ENCODE results near the gene YIPF3.
A peak's percentile ranks its signal among the peaks of the same experiment; 100 is the strongest.
"Not testable (repeated sequence)": the region's sequence is repeated elsewhere in the genome, so short reads cannot be mapped to it uniquely, and the experiment has no call there.

The YIPF3 gene

DNA sequence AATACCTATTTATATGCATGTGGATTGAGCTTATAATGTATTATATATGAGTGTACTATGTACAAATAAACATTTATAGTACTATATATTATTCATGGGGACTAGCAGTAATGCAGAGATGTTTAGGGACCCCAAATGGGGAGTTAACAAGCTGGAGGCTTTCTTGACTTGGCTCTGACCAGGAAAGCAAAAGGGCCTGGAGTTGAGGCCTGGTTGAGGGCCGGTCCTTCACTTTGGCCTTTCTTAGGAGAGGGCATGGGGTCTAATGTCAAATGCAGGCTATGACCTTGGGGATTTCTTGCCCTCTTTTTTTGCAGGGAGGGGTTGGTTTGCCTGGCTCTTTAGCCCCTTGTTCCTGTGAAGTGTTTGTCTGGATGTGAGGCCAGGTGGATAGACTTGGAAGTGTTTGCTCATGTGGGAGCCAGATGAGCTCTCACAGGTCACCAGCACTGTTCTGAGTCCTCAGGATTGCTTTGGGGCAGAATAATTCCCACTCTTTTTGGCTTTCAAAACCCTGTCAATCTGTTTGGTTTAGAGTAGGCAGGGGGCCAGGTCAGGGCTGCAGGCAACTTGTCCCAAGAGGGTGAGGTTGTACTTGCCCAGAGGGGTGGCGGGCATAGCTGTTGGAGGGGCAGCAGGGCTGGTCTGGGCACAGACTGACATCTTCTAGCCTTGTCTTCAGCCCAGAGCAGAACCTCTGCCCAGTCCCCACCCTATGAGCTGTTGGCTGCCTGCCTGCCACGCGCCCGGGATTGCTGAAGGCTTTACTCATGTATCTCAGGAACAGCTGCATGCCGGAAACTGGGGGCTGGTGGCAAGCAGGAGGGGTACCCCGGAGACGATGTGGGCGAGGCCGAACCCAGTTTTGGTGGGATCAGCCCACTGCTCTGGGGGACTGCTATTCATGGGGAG lies 24.7 kb downstream of the YIPF3 start:
- no peak for DNase-seq

DNA sequence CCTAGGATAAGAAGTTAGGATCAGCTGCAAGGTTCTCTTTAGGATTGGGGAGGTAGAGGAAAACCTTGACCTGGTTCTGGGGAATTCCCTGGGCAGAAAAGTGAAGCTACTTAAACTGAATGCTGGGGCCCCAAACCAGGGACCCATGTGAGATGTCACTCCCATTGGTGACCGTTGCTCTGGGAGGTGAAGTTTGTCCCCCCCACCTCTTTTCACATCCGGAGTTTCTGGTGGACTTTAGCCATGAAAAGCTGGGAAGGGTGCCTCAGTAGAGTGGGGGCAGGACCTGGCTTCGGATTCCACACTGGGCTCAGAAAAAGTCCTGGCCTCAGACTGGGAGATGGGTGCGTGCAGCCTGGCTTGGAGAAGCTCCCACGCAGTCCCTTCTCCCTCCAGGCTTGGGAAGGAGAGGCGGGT lies 26.2 kb downstream of the YIPF3 start:
- no peak for DNase-seq

DNA sequence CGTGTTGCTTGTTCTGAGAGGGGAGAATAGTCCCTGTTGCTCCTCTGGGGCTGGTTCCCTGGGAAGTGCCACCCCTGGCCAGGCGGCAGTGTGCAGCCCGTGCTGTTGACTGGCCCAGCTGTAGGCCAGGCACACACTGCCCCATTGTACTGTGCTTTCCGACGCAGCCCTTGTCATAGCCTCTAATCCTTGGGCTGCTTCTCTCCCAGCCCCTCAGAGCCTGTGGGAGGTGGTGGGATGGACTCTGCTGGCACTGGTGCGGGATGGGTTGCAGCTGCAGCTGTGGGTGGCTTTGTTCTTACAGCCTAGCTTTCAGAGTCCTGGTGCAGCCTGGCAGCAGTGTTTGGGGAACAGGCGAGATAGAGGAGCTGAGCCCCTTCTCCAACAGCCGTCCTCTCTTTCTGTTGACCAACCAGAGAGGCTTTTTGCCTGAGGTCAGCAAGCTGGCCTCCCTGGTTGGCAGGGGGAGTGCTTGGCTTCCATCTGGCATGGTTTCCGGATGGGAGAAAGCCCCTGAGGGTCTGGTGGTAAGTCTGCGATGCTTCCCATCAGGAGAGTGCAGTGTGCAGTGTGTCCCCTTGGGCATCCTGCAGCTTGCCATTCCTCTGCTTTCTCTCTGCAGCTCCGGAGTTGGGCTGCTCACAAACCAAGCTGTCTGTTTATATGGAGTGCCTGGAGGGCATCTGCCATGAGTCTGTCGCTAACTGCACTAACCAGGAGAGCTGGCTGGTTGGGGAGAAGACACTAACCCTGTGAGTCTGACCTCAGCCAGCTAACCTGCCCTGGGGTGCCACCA lies 27.3 kb downstream of the YIPF3 start:
- DNase-seq: no peak

DNA sequence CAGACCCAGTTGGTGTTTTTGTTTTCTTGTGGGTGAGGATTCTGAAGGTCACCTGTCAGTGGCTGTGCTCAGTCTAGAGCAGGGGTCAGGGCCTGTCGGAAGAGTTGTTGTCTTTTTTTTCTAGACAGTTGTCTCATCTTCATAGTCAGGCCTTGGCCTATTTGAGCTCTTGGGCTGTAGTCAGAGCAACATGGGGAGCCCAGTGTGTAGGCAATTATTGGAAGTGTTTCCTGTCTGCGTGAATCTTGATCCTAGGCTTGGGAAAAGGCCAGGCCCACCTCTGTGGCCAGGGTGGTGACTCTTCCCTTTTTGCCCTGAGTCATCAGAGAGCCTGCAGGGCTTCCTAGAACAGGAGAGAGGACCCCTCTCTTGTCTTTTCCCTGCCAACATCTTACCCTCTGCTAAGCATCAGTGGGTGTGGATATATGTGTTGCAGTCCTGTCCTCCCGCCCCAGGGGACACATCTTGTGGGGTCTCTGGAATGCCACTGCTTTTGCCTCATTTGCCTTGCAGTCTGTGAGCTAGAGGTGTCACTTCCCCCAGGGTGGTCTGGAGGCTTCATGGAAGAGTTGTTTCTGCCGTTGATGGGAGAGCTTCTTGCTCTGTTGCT lies 28.0 kb downstream of the YIPF3 start:
- DNase-seq: no peak

DNA sequence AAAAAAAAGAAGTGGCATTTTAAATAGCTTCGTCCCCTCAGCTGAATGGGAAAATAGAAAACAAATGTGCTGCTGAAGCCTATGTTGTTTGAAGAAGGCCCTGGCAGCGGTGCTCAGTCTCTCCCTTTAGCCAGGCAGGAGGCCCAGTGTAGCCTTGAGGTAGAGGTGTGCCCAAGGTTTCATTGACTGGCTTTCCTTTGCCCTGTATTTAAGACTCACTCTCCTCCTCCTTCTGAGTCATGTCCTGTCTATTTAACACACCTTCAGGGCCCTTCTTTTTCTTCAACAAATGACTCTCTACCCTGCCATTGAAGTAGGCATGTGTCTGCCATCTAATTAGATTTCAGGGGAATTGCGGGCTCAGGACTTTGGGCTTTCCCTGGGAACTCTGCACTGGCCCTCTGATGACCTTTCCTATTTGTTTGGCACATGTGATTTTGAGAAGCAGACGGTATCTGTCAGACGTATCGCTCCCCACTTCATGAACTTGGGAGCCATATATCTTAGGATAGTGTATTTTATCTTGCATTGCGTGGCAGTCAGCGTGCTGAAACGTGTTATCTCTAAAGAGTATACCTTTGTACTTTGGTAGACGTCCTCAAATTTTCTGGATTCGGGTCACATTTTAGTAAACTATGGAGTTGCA lies 35.0 kb downstream of the YIPF3 start:
- no peak for DNase-seq

DNA sequence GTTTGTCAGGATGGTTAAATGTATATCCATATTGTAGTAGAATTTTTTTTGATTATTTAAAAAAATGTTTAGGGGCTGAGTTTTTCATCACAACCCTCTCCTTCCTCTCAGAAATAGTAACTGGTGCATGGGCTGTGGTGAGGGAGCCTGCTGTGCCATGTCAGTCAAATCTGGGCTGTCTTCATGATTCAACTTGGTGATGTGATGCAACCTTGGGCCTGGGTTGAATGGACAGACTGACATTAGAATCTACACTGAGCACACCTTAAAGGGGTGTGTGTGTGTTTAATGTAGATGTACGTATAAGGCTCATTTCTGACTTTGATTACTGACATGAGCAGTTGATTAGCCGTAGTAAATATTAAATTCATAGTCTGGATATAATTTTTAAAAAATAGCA lies 35.7 kb downstream of the YIPF3 start:
- DNase-seq: no peak

DNA sequence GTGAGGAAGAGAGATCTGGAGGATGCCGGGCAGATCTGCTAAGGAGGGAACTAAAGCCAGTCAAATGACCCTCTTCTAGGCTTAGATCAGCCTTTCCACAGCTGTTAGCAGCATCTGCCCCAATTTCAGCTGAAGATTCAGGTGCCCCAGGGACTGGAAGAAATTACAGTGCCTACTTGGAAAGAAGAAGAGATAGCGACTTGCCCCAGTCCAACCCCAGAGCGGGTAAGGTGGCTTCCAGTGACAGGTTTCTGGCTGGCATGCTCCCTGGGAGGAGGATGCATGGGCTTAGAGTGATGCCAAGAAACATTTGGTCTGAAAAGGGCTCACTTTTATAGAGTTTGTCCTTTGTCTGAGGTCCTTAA lies 38.7 kb downstream of the YIPF3 start:
- DNase-seq: no peak

DNA sequence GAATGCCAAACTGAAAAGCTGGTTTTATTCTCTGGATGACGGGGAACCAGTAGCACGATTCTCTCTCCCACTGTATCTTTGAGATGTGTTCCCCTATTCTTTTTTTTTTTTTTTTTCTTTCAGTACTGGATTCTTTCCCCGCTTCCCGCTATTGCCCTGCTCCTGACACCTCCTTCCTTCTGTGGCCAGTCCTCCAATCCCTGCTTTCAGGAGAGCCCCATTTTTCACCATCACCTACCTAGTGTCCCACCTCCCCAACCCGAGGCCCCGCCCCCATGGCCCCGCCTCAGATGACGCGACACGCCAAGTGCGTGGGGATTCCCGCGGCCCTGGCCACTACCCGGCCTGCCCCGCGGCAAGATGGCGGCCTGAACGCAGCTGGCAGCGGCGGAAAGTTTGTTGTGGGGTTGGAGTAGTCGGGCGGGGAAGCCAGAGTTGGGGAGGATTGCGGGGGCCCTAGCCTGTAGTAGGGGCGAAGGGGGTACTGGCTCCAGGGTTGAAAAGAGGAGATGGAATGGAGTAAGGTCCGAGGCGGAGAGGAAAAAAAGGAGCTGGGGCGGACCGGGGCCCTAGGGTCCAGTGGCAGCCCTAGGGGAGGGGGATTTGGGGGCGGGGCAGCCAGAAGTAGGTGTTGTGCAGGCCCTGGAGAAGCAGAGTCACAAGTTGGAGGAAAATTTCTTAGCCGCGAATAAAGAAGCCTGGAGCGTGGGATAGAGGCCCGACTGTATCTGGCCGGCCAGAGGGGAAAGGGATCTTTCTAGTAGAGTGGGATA lies 39.3 kb downstream of the YIPF3 start, which contains the start of gene TJAP1:
TJAP1 (plus strand) TSS at position 336 of the 773 bp plus-strand sequence. CDS start 21,432 bp downstream, outside the sequence.
- peak; percentile 98 for DNase-seq

DNA sequence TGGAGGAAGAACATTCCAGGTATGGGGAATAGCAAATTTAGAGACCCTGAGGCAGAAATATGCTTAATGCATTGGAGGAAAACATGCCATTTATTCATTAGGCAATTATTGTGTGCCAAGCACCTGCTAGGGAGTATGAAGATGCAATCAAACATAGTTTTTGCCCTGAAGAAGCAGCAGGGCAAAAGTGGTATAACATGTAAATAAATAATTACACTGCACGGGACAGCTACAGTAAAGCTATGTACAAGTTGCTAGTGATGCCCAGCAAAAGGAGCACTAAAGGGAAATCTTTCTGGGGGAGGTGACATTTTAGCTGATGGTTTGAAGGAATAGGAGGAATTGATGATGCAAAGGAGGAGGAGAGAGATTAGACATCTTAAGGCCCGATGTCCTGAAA lies 40.0 kb downstream of the YIPF3 start:
- no peak for DNase-seq

DNA sequence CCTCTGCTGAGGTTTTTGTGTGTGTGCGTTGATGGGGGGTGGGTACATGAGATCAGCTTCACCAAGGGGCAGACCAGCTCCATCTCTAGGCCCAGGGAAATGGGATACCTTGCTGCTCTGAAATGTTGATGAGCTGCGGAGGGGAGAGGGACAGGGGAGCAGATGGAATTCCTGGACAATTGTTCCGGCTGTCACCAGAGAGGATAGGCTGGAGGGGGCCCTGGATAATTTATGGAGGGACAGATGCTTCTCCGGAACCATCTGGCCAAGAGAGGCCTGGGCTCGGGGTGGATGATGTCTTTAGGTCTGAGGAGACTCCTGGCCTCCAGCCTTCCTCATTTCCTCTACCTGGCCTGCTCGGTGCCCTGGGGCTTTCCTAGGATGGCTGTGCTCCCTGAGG lies 41.2 kb downstream of the YIPF3 start:
- no peak for DNase-seq

DNA sequence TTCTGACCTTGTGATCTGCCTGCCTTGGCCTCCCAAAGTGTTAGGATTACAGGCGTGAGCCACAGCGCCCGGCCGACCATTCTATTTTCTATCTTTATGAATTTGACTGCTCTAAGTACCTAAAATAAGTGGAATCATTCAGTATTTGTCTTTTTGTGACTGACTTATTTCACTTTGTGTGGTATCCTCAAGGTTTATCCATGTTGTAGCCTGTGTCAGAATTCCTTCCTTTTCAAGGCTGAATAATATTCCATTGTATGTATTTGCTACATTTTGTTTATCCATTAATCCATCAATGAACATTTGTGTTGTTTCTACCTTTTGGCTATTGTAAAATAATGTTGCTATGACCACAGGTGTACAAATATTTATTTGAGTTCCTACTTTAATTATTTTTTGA lies 44.2 kb downstream of the YIPF3 start:
- DNase-seq: no peak

DNA sequence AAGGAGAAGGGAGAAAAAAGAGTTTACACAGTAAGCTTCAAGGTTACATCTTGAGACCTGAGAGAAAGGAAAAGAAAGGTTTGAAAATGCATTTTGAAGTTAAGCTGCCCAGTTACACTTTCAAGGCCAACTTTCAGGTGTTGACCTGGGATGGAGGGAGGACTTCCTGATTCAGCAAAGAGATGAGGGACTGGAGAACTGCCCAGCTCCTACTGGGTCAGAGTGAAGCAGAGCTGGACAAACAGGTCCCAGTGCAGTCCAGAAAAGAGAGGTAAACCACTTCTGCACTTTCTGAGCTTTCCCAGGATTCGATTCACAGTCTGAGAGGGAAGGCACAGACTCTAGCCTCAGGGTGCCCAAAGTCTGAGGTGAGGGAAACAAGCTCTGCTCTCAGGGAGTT lies 45.3 kb downstream of the YIPF3 start:
- DNase-seq: no peak

DNA sequence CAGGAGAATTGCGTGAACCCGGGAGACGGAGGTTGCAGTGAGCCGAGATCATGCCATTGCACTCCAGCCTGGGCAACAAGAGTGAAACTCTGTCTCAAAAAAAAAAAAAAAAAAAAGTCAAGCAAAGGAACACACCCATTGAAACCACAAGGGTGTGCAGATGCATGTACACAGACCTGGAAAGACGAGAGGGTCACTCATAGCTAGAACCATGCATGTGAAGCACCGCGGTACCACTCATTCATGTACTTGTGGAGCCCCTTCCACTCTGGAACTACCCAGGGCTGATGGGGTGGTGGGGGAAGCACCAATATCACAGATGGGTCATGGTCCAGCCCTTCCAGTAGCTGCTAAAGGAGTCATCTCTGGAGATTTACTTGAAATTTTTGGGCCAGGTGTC lies 46.8 kb downstream of the YIPF3 start:
- DNase-seq: no peak

DNA sequence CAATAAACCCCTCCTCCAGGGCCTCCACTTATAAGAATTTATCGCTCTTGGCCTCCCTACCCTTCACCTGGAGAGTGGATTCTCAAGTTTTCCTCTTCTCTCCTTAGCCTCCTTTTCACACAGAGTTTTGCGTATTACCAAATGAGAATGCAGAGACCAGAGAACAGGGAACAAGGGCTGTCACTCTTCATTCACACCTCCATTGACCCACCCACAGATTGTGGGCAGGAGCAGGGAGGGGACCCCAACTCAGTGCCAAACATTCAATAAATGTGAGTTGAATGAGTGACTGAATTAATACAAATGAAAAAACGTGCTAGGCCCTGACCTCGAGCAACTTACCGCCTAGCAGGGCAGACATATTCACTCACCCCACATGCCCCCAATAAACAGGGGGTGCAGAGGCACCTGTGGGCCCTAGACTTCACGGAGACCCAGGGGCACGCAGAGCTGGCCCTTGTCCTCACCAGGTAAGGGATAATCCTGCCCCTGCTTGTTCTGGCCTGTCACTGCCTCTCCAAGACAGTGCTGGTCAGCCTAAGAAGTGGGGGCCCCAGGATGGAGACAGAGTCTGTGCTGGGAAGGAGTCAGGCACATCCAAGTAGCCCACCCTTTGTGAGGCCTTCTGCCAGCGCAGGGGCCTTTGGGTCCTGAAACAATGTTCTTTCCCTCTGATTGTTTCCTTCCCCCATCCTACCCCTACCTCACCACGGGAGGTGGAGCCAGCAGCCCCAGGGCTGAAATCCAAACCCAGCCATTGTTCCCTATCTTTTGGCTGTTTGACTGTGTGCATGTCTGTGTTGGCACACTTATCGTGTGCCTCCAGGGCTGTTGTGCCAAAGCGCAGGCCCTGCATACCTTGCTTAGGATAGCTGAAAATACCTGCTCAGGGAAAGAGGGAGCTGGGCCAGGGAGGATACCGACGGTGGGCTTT lies 47.7 kb downstream of the YIPF3 start:
- DNase-seq: no peak

DNA sequence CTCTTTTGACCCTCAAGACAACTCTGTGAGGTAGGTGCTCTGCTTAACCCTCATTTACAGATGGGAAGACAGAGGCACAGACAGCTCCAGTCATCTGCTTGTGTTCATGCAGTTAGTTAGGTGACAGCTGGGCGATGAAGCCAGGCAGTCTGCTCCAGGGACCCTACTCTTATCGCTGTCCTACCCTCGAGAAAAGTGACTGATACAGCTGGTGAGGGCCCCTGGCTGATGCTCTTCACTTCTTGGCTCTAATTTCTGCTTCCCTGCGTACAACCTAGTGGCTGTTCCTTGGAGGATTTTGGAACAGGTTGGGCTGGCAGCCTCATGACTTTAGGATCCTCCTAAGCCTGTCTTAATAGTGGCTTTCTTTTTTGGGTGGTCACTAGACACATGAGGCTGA lies 48.5 kb downstream of the YIPF3 start:
- DNase-seq: no peak

DNA sequence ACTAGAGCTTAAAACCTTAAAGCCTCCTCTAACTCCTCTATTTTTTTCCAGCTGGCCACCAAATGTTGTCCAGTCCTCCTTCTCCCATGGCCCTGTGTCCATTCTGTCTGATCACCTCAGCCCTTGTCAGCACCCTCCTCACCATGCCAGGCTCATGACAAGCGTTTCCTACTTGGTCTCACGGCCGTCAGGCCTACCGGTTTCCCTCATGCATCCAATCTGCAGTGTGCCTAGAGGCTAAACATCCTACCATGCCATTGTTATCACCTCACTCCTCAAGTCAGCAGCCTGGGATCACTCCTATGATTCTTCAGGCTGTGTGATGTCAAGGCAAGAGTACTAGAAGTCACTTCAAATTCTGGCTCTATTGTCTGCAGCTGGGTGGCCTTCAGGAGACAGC lies 49.0 kb downstream of the YIPF3 start:
- DNase-seq: no peak

DNA sequence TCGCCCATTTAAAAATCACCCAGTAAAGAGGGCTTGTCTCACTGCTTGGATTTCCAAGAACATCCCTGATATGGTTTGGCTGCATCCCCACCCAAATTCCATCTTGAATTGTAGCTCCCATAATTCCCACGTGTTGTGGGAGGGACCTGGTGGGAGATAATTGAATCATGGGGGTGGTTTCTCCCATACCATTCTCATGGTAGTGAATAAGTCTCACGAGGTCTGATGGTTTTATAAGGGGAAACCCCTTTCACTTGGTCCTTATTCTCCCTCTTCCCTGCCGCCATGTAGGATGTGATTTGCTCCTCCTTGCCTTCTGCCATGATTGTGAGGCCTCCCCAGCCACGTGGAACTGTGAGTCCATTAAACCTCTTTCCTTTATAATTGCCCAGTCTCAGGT lies 49.5 kb downstream of the YIPF3 start:
- DNase-seq: not testable (repeated sequence)

DNA sequence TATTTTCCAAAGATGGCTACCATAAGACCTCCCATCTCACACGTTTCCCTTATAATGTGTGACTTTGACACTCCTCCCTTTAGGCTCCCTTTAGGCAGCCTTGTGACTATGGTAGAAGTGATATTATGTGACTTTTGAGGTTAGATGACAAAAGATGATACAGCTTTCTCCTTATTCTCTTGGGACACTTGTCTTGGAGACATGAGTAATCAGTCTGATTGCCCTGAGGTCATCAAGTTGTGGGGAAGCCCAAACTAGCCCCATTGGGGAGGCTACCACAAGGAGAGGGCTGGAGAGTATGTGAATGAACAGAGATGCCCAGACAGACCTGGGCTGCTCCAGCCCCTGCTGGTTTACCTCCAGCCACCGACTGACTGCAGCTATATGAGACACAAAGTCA lies 50.8 kb downstream of the YIPF3 start:
- DNase-seq: no peak

DNA sequence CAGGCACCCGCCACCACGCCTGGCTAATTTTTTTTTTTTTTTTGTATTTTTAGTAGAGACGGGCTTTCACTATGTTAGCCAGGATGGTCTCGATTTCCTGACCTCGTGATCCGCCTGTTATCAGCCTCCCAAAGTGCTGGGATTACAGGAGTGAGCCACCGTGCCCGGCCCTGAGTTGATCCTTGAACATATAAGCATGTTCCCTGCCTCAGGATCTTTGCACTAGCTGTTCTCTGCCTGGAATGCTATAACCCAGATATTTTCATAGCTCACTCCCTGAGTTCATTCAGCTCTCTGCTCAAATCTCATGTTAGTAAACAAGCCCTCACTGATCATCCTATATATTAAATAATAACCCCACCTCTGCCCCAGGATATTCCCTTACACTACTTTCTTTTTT lies 52.4 kb downstream of the YIPF3 start:
- no peak for DNase-seq

DNA sequence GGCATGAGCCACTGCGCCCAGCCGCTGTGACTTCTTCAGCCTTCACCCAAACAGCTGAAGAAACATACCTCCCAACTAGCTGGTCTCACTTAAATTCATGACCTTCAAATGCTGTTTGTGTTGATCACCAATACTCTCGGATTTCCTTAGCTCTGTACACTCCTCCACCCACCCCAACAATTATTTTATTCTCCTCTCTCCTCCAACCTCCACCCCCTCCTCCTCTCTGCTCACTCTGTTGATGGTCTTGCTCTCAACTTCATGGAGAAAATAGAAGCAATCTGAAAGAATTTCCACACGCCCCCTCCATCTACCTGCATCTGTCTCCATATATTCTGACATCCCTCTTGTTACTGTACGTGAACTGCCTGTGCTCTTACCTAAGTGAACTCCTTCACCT lies 54.8 kb downstream of the YIPF3 start:
- no peak for DNase-seq

Data from activated naive CD4-positive, alpha-beta T cell treated with Interleukin-2 at 50 U/mL for 16 hours (primary cell).